WTC11 (cell line): Measurements from ENCODE around the gene SP100.

ENCODE experiments used
- AR ChIP-seq: fragments of 250-450 bp; sonication (Bioruptor Pico); IDR thresholded peaks from 2 replicates; pipeline ENCODE4 v1.9.0; 2021; ENCODE audit warnings: mild to moderate bottlenecking
- ATF1 ChIP-seq: sonication (generic); formaldehyde crosslinking; IDR thresholded peaks from 2 replicates; pipeline ENCODE4 v1.8.1; 2023; ENCODE audit warnings: mild to moderate bottlenecking, moderate library complexity, missing genetic modification reagents
- ATF2 ChIP-seq: sonication (generic); formaldehyde crosslinking; IDR thresholded peaks from 2 replicates; pipeline ENCODE4 v1.8.1; 2022; ENCODE audit warnings: low read depth, missing genetic modification reagents, borderline replicate concordance
- CBFB ChIP-seq: sonication (generic); formaldehyde crosslinking; IDR thresholded peaks from 2 replicates; pipeline ENCODE4 v1.8.1; 2022; ENCODE audit warnings: mild to moderate bottlenecking, low read depth, missing genetic modification reagents
- CTCF ChIP-seq: fragments of 200-600 bp; IDR thresholded peaks from 2 replicates; pipeline ENCODE4 v1.8.0; 2022; ENCODE audit warnings: antibody characterized with exemption
- GABPB1 ChIP-seq: sonication (generic); formaldehyde crosslinking; IDR thresholded peaks from 2 replicates; pipeline ENCODE4 v1.8.1; 2023; ENCODE audit warnings: mild to moderate bottlenecking, missing genetic modification reagents
- NFE2L1 ChIP-seq: sonication (generic); formaldehyde crosslinking; IDR thresholded peaks from 2 replicates; pipeline ENCODE4 v1.8.1; 2023; ENCODE audit warnings: missing genetic modification reagents
- NR2C2 ChIP-seq: sonication (generic); formaldehyde crosslinking; IDR thresholded peaks from 2 replicates; pipeline ENCODE4 v1.8.0; 2022; ENCODE audit warnings: mild to moderate bottlenecking, missing genetic modification reagents
- PRDM15 ChIP-seq: sonication (generic); formaldehyde crosslinking; IDR thresholded peaks from 2 replicates; pipeline ENCODE4 v1.8.0; 2022; ENCODE audit warnings: missing genetic modification reagents
- USF1 ChIP-seq: sonication (generic); formaldehyde crosslinking; IDR thresholded peaks from 2 replicates; pipeline ENCODE4 v1.8.0; 2022; ENCODE audit warnings: mild to moderate bottlenecking, missing genetic modification reagents
- ZNF232 ChIP-seq: sonication (generic); formaldehyde crosslinking; IDR thresholded peaks from 2 replicates; pipeline ENCODE4 v1.8.0; 2022; ENCODE audit warnings: mild to moderate bottlenecking, missing genetic modification reagents
- TF ChIP-seq, protein P1 (sequence below): sonication (generic); formaldehyde crosslinking; IDR thresholded peaks from 2 replicates; pipeline ENCODE4 v1.8.1; 2022; ENCODE audit warnings: mild to moderate bottlenecking, missing genetic modification reagents, moderate library complexity, borderline replicate concordance
- TF ChIP-seq, protein P2 (sequence below): fragments of 250-450 bp; sonication (Bioruptor Pico); conservative IDR thresholded peaks from 2 replicates; pipeline ENCODE4 v1.9.0; 2021; ENCODE audit warnings: mild to moderate bottlenecking
- TF ChIP-seq, protein P3 (sequence below): sonication (generic); formaldehyde crosslinking; IDR thresholded peaks from 2 replicates; pipeline ENCODE4 v1.8.0; 2022; ENCODE audit warnings: mild to moderate bottlenecking, missing genetic modification reagents

GRCh38 chr2:230525682-230526081, 109.7 kb downstream of the SP100 start:
- no peak for TF ChIP-seq PRDM15 (CRISPR knock-in tag)
- no peak for TF ChIP-seq CTCF
- TF ChIP-seq, protein P1, sequence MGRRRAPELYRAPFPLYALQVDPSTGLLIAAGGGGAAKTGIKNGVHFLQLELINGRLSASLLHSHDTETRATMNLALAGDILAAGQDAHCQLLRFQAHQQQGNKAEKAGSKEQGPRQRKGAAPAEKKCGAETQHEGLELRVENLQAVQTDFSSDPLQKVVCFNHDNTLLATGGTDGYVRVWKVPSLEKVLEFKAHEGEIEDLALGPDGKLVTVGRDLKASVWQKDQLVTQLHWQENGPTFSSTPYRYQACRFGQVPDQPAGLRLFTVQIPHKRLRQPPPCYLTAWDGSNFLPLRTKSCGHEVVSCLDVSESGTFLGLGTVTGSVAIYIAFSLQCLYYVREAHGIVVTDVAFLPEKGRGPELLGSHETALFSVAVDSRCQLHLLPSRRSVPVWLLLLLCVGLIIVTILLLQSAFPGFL (CRISPR knock-in tag): no peak
- no peak for TF ChIP-seq NFE2L1
- TF ChIP-seq USF1 (CRISPR knock-in tag): no peak
- TF ChIP-seq ATF1 (CRISPR knock-in tag): no peak
- TF ChIP-seq GABPB1 (CRISPR knock-in tag): no peak
- no peak for TF ChIP-seq NR2C2
- no peak for TF ChIP-seq CBFB (CRISPR knock-in tag)
- TF ChIP-seq, protein P2, sequence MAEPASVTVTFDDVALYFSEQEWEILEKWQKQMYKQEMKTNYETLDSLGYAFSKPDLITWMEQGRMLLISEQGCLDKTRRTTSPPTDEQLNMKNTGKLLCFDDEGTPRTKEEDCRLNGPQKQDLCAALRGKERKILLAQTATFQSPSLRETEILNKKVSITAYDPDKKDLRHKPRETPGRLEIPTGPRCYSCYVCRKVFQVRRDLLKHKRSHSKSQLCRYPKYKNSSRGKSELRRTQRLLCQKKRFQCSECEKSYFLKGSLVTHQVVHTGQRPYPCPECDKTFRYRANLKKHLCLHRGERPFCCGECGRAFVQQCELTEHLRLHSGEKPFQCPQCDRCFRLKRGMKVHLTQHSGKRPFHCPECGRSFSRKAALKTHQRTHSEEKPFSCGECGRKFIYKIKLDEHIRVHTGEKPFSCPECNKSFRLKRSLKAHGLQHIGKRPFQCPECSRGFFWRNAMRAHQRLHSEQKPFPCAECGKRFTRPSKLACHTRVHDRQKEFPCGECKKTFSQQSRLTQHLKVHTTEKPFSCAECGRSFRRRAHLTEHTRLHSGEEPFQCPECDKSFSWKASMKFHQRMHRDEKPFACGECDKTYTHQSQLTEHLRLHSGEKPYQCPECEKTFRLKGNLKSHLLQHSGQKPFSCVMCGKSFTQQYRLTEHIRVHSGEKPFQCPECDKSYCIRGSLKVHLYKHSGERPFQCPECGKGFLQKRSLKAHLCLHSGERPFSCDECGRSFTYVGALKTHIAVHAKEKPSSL (CRISPR knock-in tag): no peak
- TF ChIP-seq AR (CRISPR knock-in tag): no peak
- TF ChIP-seq, protein P3, sequence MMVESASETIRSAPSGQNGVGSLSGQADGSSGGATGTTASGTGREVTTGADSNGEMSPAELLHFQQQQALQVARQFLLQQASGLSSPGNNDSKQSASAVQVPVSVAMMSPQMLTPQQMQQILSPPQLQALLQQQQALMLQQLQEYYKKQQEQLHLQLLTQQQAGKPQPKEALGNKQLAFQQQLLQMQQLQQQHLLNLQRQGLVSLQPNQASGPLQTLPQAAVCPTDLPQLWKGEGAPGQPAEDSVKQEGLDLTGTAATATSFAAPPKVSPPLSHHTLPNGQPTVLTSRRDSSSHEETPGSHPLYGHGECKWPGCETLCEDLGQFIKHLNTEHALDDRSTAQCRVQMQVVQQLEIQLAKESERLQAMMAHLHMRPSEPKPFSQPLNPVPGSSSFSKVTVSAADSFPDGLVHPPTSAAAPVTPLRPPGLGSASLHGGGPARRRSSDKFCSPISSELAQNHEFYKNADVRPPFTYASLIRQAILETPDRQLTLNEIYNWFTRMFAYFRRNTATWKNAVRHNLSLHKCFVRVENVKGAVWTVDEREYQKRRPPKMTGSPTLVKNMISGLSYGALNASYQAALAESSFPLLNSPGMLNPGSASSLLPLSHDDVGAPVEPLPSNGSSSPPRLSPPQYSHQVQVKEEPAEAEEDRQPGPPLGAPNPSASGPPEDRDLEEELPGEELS: no peak
- TF ChIP-seq ZNF232 (CRISPR knock-in tag): no peak
- no peak for TF ChIP-seq ATF2
